ENCODE results near the gene LRRC41.
"Not testable (repeated sequence)": the region's sequence is repeated elsewhere in the genome, so short reads cannot be mapped to it uniquely, and the experiment has no call there.

GRCh38 chr1:46241733-46242132 is 61.7 kb downstream of the LRRC41 start:
- TF ChIP-seq POLR2AphosphoS5 (IDR thresholded peaks at IDR 0.05; ENCODE audit: borderline replicate concordance, low read depth, low read length); EZH2 (IDR thresholded peaks at IDR 0.05): not testable (repeated sequence)
